HG02885 (cell line): ENCODE data around the gene HDAC11.
A peak's percentile ranks its signal among the peaks of the same experiment; 100 is the strongest.
"Not testable (repeated sequence)": the region's sequence is repeated elsewhere in the genome, so short reads cannot be mapped to it uniquely, and the experiment has no call there.

Experiments used
- ATAC-seq: cut with Tn5 transposase; IDR thresholded peaks from one replicate; pipeline ENCODE4 v1.9.1; 2021; ENCODE audit warnings: mild to moderate bottlenecking; ENCODE audit not compliant: unreplicated experiment, poor library complexity

Gene HDAC11

GRCh38 chr3:13466781-13467180, 13.3 kb upstream of the HDAC11 start:
- no peak for ATAC-seq

- no peak for ATAC-seq
Observed at GRCh38 chr3:13470894-13471574, 9.1 kb upstream of the HDAC11 start.

GRCh38 chr3:13472286-13472685, 7.8 kb upstream of the HDAC11 start:
- no peak for ATAC-seq

- no peak for ATAC-seq
Observed at GRCh38 chr3:13473020-13473419, 7.1 kb upstream of the HDAC11 start.

GRCh38 chr3:13474021-13474420, 6.1 kb upstream of the HDAC11 start:
- ATAC-seq: no peak

- no peak for ATAC-seq
Observed at GRCh38 chr3:13474776-13475303, 5.3 kb upstream of the HDAC11 start.

- no peak for ATAC-seq
Observed at GRCh38 chr3:13475871-13476590, 4.1 kb upstream of the HDAC11 start.

- no peak for ATAC-seq
Observed at GRCh38 chr3:13477943-13478342, 2.2 kb upstream of the HDAC11 start.

GRCh38 chr3:13479332-13479581, 849 bp upstream of the HDAC11 start:
- ATAC-seq: no peak

GRCh38 chr3:13480340-13481318, 523 bp downstream of the HDAC11 start:
- peak; percentile 30 for ATAC-seq

GRCh38 chr3:13482106-13482690, 2.1 kb downstream of the HDAC11 start:
- no peak for ATAC-seq

- ATAC-seq: no peak
Observed at GRCh38 chr3:13483286-13483685, 3.2 kb downstream of the HDAC11 start.

GRCh38 chr3:13483988-13484695, 4.0 kb downstream of the HDAC11 start:
- ATAC-seq: no peak

- ATAC-seq: no peak
Observed at GRCh38 chr3:13484851-13485590, 4.9 kb downstream of the HDAC11 start.

- ATAC-seq: not testable (repeated sequence)
Observed at GRCh38 chr3:13485630-13486562, 5.8 kb downstream of the HDAC11 start.

- no peak for ATAC-seq
Observed at GRCh38 chr3:13487403-13487802, 7.3 kb downstream of the HDAC11 start.

- ATAC-seq: no peak
Observed at GRCh38 chr3:13491206-13491974, 11.3 kb downstream of the HDAC11 start.
